ENCODE data around the gene CNDP1. TPM values are rescaled to one million over a fixed set of nuclear protein-coding genes. Genes with fewer than 3 reads are reported as not detected.

The CNDP1 gene
- total and polyA plus RNA-seq, 2 donors (not counting 1 experiment from before 2014, with no cell fraction given): 0.19 to 0.57 TPM

- Histone ChIP-seq H3K4me3 (ENCODE audit: control extremely low read depth in 1 of 5, extremely low read depth in 1 of 5, insufficient read depth in 1 of 5, low read depth in 2 of 5, low read length in 4 of 5) (no peak overlapping the region), H3K4me1 (ENCODE audit: control insufficient read depth in 2 of 2, insufficient read depth in 2 of 2, low read length in 2 of 2) (no peaks in the 10 kb centered on the region), H3K79me2 (ENCODE audit: control insufficient read depth, insufficient read depth, low read length) (no peaks in the 10 kb centered on the region), H4K20me1 (ENCODE audit: control insufficient read depth, insufficient read depth, low read length, poor library complexity, severe bottlenecking) (no peaks in the 10 kb centered on the region), H3K27me3 (replicated peaks in 1 of 4; ENCODE audit: control extremely low read depth in 1 of 4, control insufficient read depth in 3 of 4, insufficient read depth in 4 of 4, low read length in 3 of 4) (peaks cover 0 to 5% (median 0%) of the 10 kb centered on the region in 4 experiments), H2AFZ (ENCODE audit: insufficient read depth, low read depth, low read length, poor library complexity, severe bottlenecking) (no peak overlapping the region), H3K27ac (ENCODE audit: low read length in 2 of 2) (no peak overlapping the region), H3K4me2 (replicated peaks; ENCODE audit: low read depth, low read length, poor library complexity, severe bottlenecking) (no peak overlapping the region), H3K36me3 (replicated peaks in 1 of 2; ENCODE audit: control extremely low read depth in 1 of 2, control insufficient read depth in 1 of 2, extremely low read depth in 1 of 2, insufficient read depth in 2 of 2, low read length in 1 of 2) (no peaks in the 10 kb centered on the region), H3K9ac (ENCODE audit: low read length) (no peak overlapping the region), H3K9me3 (ENCODE audit: control extremely low read depth in 1 of 3, control insufficient read depth in 2 of 3, insufficient read depth in 1 of 3, low read length in 2 of 3) (peaks cover 0 to 8% (median 0%) of the 10 kb centered on the region in 3 donors)
- H3K27ac Mint-ChIP-seq: no peak overlapping the region
- no peaks in the 10 kb centered on the region for H3K9me3 Mint-ChIP-seq (ENCODE audit: insufficient read depth)
- H3K4me3 Mint-ChIP-seq: no peak overlapping the region
- H3K27me3 Mint-ChIP-seq: peaks cover 2% of the 10 kb centered on the region
- ChIA-PET POLR2A (no interaction called here), CTCF (no interaction called here)
- DNase-seq: no peak
- intact Hi-C loops (cut with micrococcal nuclease): no loop called here
- H3K4me1 Mint-ChIP-seq: no peaks in the 10 kb centered on the region
- ATAC-seq (ENCODE audit: low read depth): no peak
- WGBS (ENCODE audit: insufficient coverage): 94% methylated on average over 11 of the region's 15 CpGs
- TF ChIP-seq CTCF (IDR thresholded peaks at IDR 0.05) (no peak), EZH2 (IDR thresholded peaks at IDR 0.05; ENCODE audit: borderline replicate concordance, insufficient read depth, low read depth, low read length, poor library complexity, severe bottlenecking) (no peak)
These were observed 7.6 kb downstream of the CNDP1 start for GRCh38 chr18:74541703-74542555.

- WGBS (ENCODE audit: insufficient coverage): 79% methylated on average over 8 of the region's 8 CpGs
- DNase-seq (no peak), ATAC-seq (ENCODE audit: low read depth) (no peak)
- Histone ChIP-seq H3K4me1 (ENCODE audit: control insufficient read depth in 2 of 2, insufficient read depth in 2 of 2, low read length in 2 of 2) (no peaks in the 10 kb centered on the region), H3K4me3 (ENCODE audit: control extremely low read depth in 1 of 5, extremely low read depth in 1 of 5, insufficient read depth in 1 of 5, low read depth in 2 of 5, low read length in 4 of 5) (no peak overlapping the region), H3K4me2 (replicated peaks; ENCODE audit: low read depth, low read length, poor library complexity, severe bottlenecking) (no peak overlapping the region), H3K27ac (ENCODE audit: low read length in 2 of 2) (no peak overlapping the region), H3K36me3 (replicated peaks in 1 of 2; ENCODE audit: control extremely low read depth in 1 of 2, control insufficient read depth in 1 of 2, extremely low read depth in 1 of 2, insufficient read depth in 2 of 2, low read length in 1 of 2) (no peaks in the 10 kb centered on the region), H3K79me2 (ENCODE audit: control insufficient read depth, insufficient read depth, low read length) (no peaks in the 10 kb centered on the region), H3K9me3 (ENCODE audit: control extremely low read depth in 1 of 3, control insufficient read depth in 2 of 3, insufficient read depth in 1 of 3, low read length in 2 of 3) (peaks cover 0 to 20% (median 14%) of the 10 kb centered on the region in 3 donors), H3K27me3 (replicated peaks in 1 of 4; ENCODE audit: control extremely low read depth in 1 of 4, control insufficient read depth in 3 of 4, insufficient read depth in 4 of 4, low read length in 3 of 4) (peaks cover 0 to 3% (median 0%) of the 10 kb centered on the region in 4 experiments), H3K9ac (ENCODE audit: low read length) (no peak overlapping the region), H2AFZ (ENCODE audit: insufficient read depth, low read depth, low read length, poor library complexity, severe bottlenecking) (no peak overlapping the region), H4K20me1 (ENCODE audit: control insufficient read depth, insufficient read depth, low read length, poor library complexity, severe bottlenecking) (no peaks in the 10 kb centered on the region)
- Mint-ChIP-seq H3K27ac (no peak overlapping the region), H3K27me3 (peaks cover 2% of the 10 kb centered on the region), H3K4me1 (no peaks in the 10 kb centered on the region), H3K9me3 (ENCODE audit: insufficient read depth) (peaks cover 5% of the 10 kb centered on the region), H3K4me3 (no peak overlapping the region)
- CTCF ChIA-PET: interaction anchor here (1.2 kb wide), 1 partner anchor 348 kb away, joined by 4 read pairs; no protein-coding TSS in a partner anchor
- POLR2A ChIA-PET: no interaction called here
- intact Hi-C loops (cut with micrococcal nuclease): no loop called here
- TF ChIP-seq EZH2 (IDR thresholded peaks at IDR 0.05; ENCODE audit: borderline replicate concordance, insufficient read depth, low read depth, low read length, poor library complexity, severe bottlenecking) (no peak), CTCF (IDR thresholded peaks at IDR 0.05) (no peak)
These were observed 10.6 kb downstream of the CNDP1 start for GRCh38 chr18:74544898-74545297.

All from B cell (primary cell).